GM12801 (cell line): Measurements from ENCODE around the gene CCDC6.

ENCODE experiments used
- CTCF ChIP-seq: IDR thresholded peaks from one replicate; pipeline ENCODE4 v1.5.1; 2011; ENCODE audit warnings: control low read depth; ENCODE audit not compliant: insufficient read length; ENCODE audit errors: extremely low read depth

The CCDC6 gene

GRCh38 chr10:59803714-59804113, 102.6 kb downstream of the CCDC6 start:
- TF ChIP-seq CTCF, result no peak

DNA sequence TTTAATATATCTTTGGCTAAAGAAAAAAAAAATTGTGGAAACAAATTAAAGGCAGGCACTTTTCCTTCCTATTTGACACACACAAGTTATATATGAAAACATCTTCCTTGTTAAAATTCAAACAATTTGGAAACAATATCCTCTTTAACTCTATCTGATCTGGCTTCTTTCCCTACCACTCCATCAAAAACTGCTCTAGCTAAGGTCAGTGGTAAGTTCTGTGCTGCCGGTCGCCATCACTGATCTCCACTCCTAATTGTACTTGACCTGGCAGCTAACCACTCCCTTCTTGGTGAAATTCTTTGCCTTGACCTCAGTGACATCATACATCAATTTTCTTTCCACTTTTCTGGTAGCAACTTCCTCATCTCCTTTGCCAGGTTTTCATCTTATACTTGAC, 105.2 kb downstream of the CCDC6 start:
- TF ChIP-seq CTCF, result no peak

DNA sequence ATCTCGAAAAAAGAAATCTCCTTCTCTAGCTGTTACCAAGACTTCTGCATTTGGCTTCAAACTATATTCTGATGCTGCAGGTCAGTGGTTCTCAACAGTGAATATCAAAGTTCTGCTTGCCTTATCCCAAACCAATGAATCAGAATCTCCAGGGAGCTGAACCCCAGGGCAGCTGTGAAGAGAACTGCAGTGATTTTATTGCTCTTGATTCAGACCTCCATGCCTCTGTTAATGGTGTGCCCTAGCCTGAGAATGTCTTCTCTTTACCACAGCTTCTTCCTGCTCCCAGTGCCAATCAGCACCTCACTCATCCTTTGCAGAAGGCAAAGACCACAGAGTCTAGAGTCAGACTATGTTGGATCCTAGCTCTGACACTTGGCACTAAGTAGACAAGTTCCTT, 106.9 kb downstream of the CCDC6 start:
- TF ChIP-seq CTCF, result no peak

DNA sequence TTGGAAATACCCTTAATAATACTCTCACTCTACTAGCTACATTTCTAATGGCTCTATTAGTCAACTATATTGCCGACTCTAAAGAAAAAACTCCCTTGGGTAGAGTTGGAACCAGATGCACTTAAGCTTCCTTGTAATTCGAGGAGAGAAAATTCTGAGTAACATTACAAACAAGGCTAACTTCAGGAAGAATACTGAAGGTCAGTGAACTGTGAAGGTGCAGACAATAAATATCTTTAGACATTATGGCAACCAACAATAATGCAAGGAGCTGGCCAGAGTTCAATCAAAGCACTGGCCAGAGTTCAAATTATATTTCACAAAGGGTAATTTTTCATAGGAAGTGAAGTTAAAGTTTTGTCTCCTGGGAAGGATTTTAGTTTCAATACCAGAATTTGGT, 112.4 kb downstream of the CCDC6 start:
- no peak for TF ChIP-seq CTCF

DNA sequence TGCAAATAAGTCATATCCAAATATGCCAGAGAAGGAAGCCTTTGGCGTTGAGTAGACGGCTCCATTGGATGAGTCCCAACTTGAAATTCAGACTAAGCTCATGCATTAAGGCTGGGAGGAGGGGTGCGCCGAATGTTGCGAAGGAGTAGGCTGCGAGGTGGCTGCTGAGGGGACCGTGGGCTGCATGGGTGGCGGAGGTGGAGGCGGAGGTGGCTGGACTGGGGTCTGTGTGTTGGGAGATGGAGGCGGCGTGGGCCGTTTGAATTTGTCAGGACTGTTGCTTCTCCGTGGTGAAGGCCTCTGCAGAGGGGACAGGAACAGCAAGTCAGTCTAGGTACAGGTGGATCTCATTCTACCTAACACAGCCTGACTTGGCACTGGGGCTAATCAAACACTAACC, 113.5 kb downstream of the CCDC6 start:
- no peak for TF ChIP-seq CTCF

GRCh38 chr10:59791601-59792000, 114.8 kb downstream of the CCDC6 start:
- TF ChIP-seq CTCF, result no peak

DNA sequence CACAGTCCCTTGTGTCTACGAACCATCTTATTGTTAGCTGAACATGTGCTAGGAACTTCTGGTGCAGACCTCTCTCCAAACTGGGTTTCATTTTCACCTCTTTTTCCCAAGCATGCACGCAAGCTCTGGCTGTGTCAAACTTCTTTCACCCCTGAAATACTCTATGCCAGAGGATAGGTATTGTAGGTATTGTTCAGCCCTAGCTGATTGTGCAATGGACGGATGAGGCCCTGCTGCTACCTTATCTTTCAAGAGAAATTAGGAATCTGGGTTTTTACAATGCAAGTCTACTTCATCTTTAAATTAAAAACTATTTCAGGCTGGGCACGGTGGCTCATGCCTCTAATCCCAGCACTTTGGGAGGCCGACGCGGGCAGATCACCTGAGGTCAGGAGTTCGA, 124.8 kb downstream of the CCDC6 start:
- no peak for TF ChIP-seq CTCF

- TF ChIP-seq CTCF, result no peak
Observed at GRCh38 chr10:59779756-59780533, 126.4 kb downstream of the CCDC6 start.
